Esophagus (tissue), 2 donors: ENCODE results near the gene MYO7B. TPM values are rescaled to one million over a fixed set of nuclear protein-coding genes. Genes with fewer than 3 reads are reported as not detected.

ENCODE experiments used
- H3K27ac ChIP-seq, 2 donors: one replicate each; pipeline ENCODE4 v1.5.1; 2013; ENCODE audit warnings: low read depth in 2 of 2, mild to moderate bottlenecking in 2 of 2, inconsistent platforms in 1 of 2, low read length in 1 of 2, moderate library complexity in 1 of 2
- H3K27me3 ChIP-seq, 2 donors: one replicate each; pipeline ENCODE4 v1.6.1; 2013; ENCODE audit warnings: low read length in 2 of 2, control low read depth in 1 of 2, mild to moderate bottlenecking in 1 of 2; ENCODE audit not compliant: insufficient read depth in 2 of 2, control insufficient read depth in 1 of 2
- H3K36me3 ChIP-seq, 2 donors: one replicate each; pipeline ENCODE4 v1.6.1; 2013; ENCODE audit warnings: low read length in 1 of 2; ENCODE audit not compliant: control insufficient read depth in 2 of 2, insufficient read depth in 2 of 2
- H3K4me1 ChIP-seq, 2 donors: one replicate each; pipeline ENCODE4 v1.6.1; 2013; ENCODE audit warnings: low read length in 1 of 2; ENCODE audit not compliant: control insufficient read depth in 2 of 2, insufficient read depth in 2 of 2
- H3K4me3 ChIP-seq, 2 donors: one replicate each; pipeline ENCODE4 v1.5.1; 2013; ENCODE audit warnings: low read length in 2 of 2, mild to moderate bottlenecking in 2 of 2, low read depth in 1 of 2, moderate library complexity in 1 of 2
- H3K9me3 ChIP-seq, 2 donors: one replicate each; pipeline ENCODE4 v1.6.1; 2013; ENCODE audit warnings: mild to moderate bottlenecking in 2 of 2, low read depth in 1 of 2, low read length in 1 of 2, moderate library complexity in 1 of 2; ENCODE audit not compliant: control insufficient read depth in 2 of 2, insufficient read depth in 1 of 2
- WGBS, 2 donors: extraction: QIAGEN DNeasy Blood & Tissue Kit; methylation state at CpG; one replicate each; pipeline ENCODE4 v1.1.7; 2013; 5-methylcytosine and 5-hydroxymethylcytosine counted together
- polyA plus RNA-seq, 2 donors: library from polyadenylated mRNA; stranded (reverse); fragments of 200-250 nt; gene quantifications; one replicate each; pipeline ENCODE4 v1.2.3, GENCODE V29; 2013
- donor health status: healthy with polysubstance abuse.
- donor health status: Bipolar disorder and iron deficiency.

Gene MYO7B
- polyA plus RNA-seq, 2 donors: 0.09 to 0.20 TPM

- 50 to 53% methylated on average over 12 of the region's 12 CpGs for WGBS, 2 donors
- no peaks in the 10 kb centered on the region for H3K9me3 ChIP-seq
- H3K4me3 ChIP-seq: no peak overlapping the region
- H3K4me1 ChIP-seq: no peaks in the 10 kb centered on the region
- no peak overlapping the region for H3K27ac ChIP-seq
- H3K36me3 ChIP-seq: no peaks in the 10 kb centered on the region
- no peaks in the 10 kb centered on the region for H3K27me3 ChIP-seq
Observed at GRCh38 chr2:127626175-127626574, 90.7 kb downstream of the MYO7B start.

GRCh38 chr2:127626917-127627739 is 91.6 kb downstream of the MYO7B start:
- Histone ChIP-seq H3K36me3 (no peaks in the 10 kb centered on the region), H3K4me3 (no peak overlapping the region), H3K9me3 (no peaks in the 10 kb centered on the region), H3K27me3 (no peaks in the 10 kb centered on the region), H3K27ac (no peak overlapping the region), H3K4me1 (no peaks in the 10 kb centered on the region)
- WGBS, 2 donors: 88 to 90% methylated on average over 28 of the region's 28 CpGs

GRCh38 chr2:127627740-127628571 is 92.5 kb downstream of the MYO7B start:
- no peak overlapping the region for H3K27ac ChIP-seq
- 87 to 89% methylated on average over 18 of the region's 18 CpGs for WGBS, 2 donors
- H3K4me3 ChIP-seq: no peak overlapping the region
- no peaks in the 10 kb centered on the region for H3K36me3 ChIP-seq
- H3K27me3 ChIP-seq: no peaks in the 10 kb centered on the region
- H3K9me3 ChIP-seq: no peaks in the 10 kb centered on the region
- H3K4me1 ChIP-seq: no peaks in the 10 kb centered on the region

GRCh38 chr2:127628767-127629614 is 93.5 kb downstream of the MYO7B start:
- Histone ChIP-seq H3K4me3 (no peak overlapping the region), H3K9me3 (no peaks in the 10 kb centered on the region), H3K4me1 (peaks cover 0 to 1% of the 10 kb centered on the region in 2 donors), H3K36me3 (no peaks in the 10 kb centered on the region), H3K27ac (no peak overlapping the region), H3K27me3 (no peaks in the 10 kb centered on the region)
- 82% methylated on average over 15 to 17 of the region's 17 CpGs for WGBS, 2 donors

- no peak overlapping the region for H3K4me3 ChIP-seq
- H3K9me3 ChIP-seq: no peaks in the 10 kb centered on the region
- H3K36me3 ChIP-seq: no peaks in the 10 kb centered on the region
- H3K27me3 ChIP-seq: no peaks in the 10 kb centered on the region
- WGBS, 2 donors: 76 to 81% methylated on average over 8 to 9 of the region's 9 CpGs
- no peak overlapping the region for H3K27ac ChIP-seq
- peaks cover 0 to 3% of the 10 kb centered on the region in 2 donors for H3K4me1 ChIP-seq
Observed at GRCh38 chr2:127629637-127630036, 94.2 kb downstream of the MYO7B start.

- Histone ChIP-seq H3K36me3 (no peaks in the 10 kb centered on the region), H3K27ac (no peak overlapping the region), H3K4me3 (no peak overlapping the region), H3K27me3 (no peaks in the 10 kb centered on the region), H3K4me1 (peaks cover 0 to 3% of the 10 kb centered on the region in 2 donors), H3K9me3 (no peaks in the 10 kb centered on the region)
- 55 to 71% methylated on average over 9 to 10 of the region's 10 CpGs for WGBS, 2 donors
Observed at GRCh38 chr2:127630096-127630863, 94.8 kb downstream of the MYO7B start.

GRCh38 chr2:127630864-127631540 is 95.5 kb downstream of the MYO7B start:
- H3K9me3 ChIP-seq: no peaks in the 10 kb centered on the region
- no peak overlapping the region for H3K4me3 ChIP-seq
- H3K4me1 ChIP-seq: peaks cover 0 to 3% of the 10 kb centered on the region in 2 donors
- H3K27ac ChIP-seq: no peak overlapping the region
- 89 to 91% methylated on average over 24 to 25 of the region's 25 CpGs for whole genome bisulfite sequencing, 2 donors
- H3K27me3 ChIP-seq: no peaks in the 10 kb centered on the region
- no peaks in the 10 kb centered on the region for H3K36me3 ChIP-seq

- Histone ChIP-seq H3K27me3 (no peaks in the 10 kb centered on the region), H3K27ac (no peak overlapping the region), H3K9me3 (no peaks in the 10 kb centered on the region), H3K36me3 (no peaks in the 10 kb centered on the region), H3K4me3 (no peak overlapping the region), H3K4me1 (peaks cover 3% of the 10 kb centered on the region in 2 donors)
- WGBS, 2 donors: 82 to 86% methylated on average over 16 of the region's 16 CpGs
Observed at GRCh38 chr2:127631541-127631996, 96.1 kb downstream of the MYO7B start.
